GM21423 (cell line): Measurements from ENCODE around the gene LDLRAD2.
"Not testable (repeated sequence)": the region's sequence is repeated elsewhere in the genome, so short reads cannot be mapped to it uniquely, and the experiment has no call there.

Experiments used
- ATAC-seq: cut with Tn5 transposase; IDR thresholded peaks from one replicate; pipeline ENCODE4 v1.9.1; 2021; ENCODE audit warnings: mild to moderate bottlenecking, moderate library complexity; ENCODE audit not compliant: unreplicated experiment

Gene LDLRAD2, protein sequence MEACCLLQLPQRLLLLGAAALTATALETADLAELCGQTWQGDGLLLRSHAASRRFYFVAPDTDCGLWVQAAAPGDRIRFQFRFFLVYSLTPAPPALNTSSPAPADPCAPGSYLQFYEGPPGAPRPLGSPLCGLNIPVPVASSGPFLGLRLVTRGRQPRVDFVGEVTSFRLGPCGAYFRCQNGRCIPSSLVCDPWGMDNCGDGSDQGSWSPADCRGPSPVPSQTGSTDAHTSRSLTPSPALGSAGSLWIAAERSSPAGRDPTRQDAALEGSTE

DNA sequence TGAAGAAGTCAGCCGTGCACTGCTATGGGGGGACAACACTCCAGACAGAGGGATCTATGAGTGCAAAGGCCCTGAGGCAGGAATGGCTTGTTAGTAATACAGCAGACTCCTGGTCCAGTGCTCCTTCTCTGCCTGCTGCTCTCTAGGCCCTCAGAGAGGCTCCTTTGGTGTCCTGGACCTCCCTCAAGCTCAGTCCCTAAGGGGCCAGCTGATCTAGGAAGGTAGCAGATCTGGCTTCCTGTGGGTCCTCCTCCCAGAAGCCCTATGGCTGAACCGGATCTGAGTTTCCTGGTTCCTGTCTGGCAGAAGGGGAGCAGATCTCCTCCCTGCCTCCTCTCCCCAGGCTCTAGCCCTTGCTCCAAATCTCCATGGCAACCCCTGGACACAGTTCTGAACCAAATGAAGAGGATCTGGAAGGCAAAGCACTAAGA, at the start of gene LDLRAD2:
TSS of gene LDLRAD2 (plus strand) at position 391 of the 431 bp plus-strand sequence. CDS start 187 bp downstream, outside the sequence.
- ATAC-seq = no peak

DNA sequence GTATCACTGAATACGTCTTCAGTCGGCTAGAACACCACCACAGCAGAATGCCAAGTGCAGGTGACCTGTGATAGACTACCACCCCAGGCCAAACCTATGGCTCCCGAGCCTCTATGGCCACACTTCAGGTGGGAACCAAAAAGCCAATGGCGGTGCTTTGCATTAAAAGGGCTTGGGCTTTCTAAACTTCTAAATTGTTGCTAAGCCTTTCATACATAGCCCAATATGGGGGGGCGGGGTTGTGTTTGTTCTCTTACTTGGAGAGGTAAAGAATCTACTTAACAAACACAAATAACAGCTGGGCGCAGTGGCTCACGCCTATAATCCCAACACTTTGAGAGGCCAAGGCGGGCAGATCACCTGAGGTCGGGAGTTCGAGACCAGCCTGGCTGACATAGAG, 48.8 kb upstream of the LDLRAD2 start:
- no peak for ATAC-seq

DNA sequence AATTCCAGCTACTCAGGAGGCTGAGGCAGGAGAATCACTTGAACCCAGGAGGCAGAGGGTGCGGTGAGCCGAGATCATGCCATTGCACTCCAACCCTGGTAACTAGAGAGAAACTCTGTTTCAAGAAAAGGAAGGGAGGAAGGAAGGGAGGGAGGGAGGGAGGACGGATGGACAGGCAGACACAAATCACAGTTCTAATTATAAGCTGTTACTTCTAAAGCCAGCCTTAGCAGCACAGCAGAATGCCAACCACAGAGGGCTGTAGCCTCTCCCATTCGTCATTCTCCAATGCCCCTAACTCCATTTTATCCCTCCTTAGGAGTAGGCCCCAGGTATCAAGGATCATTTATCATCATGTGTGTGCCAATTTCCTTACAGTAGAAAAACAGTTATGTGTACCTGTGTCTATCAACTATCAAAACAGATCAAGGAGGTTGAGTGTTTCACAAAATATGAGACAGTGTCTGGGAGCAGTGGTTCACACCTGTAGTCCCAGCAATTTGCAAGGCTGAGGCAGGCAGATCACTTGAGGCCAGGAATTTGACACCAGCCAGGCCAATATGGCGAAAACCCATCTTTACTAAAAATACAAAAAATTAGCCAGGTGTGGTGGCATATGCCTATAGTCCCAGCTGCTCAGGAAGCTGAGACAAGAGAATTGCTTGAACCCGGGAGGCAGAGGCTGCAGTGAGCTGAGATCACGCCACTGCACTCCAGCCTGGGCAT, 48.2 kb upstream of the LDLRAD2 start:
- ATAC-seq = no peak

DNA sequence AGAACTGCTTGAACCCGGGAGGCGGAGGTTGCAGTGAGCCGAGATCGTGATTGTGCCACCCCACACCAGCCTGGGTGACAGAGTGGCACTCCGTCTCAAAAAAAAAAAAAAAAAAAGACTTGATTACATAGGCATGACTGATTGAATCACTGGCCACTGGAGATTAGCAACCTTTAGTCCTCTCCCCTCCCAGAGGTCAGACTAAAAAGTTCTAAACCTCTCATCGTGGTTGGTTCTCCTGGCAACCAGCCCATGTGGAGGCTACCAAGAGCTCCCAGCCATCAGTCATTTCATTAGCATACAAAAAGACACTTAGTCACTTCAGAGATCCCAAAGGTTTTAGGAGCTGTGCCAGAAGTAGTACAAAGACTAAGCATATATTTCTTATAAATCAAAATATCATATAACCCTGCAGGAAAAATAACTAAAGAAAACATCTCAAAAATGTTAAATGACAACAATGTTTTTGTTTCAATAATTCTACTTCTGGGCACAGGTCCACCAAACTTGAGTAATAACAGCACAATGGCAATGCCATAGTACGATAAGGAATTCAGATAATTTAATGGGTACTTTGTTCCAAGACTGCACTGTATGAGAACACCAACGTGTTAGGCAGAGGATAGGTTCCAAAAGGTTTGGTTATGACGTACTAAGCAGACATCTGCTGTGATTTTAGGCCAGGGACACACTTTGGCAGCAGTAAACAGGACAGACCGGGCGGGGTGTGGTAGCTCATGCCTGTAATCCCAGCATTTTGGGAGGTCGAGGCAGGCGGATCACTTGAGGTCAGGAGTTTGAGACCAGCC, 47.2 kb upstream of the LDLRAD2 start:
- ATAC-seq = no peak

DNA sequence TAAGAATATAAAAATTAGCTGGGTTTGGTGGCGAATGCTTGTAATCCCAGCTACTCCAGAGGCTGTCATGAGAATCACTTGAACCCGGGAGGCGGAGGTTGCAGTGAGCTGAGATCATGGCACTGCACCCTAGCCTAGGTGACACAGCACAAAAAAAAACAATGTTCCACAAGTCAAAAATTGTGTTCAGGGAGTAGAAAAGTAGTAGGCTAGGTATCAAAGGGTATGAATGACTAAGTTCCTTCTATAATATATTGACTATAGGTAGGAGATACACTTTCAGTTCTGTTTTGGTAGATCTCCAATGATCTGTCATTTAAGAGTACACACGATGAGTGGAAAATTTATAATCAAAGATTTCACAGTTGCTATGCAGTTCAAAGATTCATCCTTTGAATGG, 45.9 kb upstream of the LDLRAD2 start:
- ATAC-seq = no peak

DNA sequence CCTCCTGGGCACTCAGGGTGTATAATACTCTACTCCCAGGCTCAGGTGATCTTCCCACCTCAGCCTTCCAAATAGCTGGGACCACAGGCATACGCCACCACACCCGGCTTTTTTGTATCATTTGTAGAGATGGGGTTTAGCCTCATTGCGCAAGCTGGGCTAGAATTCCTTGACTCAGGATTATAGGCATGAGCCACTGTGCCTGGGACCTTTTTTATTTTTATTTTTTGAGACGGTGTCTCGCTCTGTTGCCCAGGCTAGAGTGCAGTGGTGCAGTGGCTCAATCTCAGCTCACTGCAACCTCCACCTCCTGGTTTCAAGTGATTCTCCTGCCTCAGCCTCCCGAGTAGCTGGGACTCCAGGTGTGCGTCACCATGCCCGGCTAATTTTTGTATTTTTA, 45.0 kb upstream of the LDLRAD2 start:
- ATAC-seq = not testable (repeated sequence)

DNA sequence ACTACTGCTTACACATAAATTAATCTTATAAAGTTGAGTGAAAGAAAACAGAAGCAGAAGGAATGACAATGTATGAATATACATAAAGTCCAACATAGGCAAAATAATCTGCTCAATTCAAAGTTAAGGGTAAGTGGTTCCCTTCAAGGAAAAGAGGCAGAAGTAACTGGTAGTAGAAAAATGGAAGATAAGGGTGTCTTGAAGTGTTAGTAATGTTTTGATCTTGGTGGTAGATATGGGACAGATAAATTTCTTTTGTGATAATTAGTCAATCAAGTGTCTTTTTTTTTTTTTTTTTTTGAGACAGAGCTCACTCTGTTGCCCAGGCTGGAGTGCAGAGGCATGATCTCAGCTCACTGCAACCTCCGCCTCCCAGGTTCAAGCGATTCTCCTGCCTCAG, 41.9 kb upstream of the LDLRAD2 start:
- ATAC-seq = no peak

DNA sequence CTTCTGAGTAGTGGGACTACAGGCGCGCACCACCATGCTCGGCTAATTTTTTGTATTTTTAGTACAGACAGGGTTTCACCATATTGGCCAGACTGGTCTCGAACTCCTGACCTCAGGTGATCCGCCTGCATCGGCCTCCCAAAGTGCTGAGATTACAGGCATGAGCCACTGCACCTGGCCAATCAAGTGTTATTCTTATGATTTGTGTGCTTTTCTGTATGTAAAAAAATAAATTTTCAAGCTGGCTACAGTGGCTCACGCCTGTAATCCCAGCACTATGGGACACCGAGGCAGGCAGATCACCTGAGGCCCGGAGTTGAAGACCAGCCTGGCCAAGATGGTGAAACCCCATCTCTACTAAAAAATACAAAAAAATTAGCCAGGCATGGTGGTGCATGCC, 41.5 kb upstream of the LDLRAD2 start:
- not testable (repeated sequence) for ATAC-seq

DNA sequence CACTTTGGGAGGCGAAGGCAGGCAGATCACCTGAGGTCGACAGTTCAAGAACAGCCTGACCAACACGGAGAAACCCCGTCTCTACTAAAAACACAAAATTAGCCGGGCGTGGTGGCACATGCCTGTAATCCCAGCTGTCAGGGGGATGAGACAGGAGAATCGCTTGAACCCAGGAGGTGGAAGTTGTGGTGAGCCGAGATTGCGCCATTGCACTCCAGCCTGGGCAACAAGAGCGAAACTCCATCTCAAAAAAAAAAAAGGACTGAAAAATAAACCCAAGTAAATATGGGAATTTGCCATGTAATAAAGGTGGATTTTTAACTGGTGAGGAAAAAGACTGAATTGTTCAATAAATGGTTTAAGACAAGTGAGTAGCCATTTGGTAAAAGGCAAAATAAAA, 40.4 kb upstream of the LDLRAD2 start:
- ATAC-seq = not testable (repeated sequence)

DNA sequence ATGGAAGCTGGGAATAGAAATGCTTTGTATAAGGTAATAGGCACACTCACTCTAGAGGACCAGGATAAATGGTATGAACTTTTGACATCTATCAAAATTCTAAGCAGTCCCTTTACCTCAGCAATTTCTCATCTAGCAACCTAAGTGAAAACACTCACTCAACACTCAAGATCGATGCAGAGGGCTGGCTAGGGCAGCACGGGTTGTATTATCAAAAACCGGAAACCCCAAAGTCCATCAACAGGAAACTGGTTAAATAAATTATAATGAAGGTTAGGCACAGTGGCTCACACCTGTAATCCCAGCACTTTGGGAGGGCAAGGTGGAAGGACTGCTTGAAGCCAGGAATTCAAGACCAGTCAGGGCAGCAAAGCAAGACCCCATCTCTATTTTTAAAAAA, 38.5 kb upstream of the LDLRAD2 start:
- peak; percentile 57 for ATAC-seq

DNA sequence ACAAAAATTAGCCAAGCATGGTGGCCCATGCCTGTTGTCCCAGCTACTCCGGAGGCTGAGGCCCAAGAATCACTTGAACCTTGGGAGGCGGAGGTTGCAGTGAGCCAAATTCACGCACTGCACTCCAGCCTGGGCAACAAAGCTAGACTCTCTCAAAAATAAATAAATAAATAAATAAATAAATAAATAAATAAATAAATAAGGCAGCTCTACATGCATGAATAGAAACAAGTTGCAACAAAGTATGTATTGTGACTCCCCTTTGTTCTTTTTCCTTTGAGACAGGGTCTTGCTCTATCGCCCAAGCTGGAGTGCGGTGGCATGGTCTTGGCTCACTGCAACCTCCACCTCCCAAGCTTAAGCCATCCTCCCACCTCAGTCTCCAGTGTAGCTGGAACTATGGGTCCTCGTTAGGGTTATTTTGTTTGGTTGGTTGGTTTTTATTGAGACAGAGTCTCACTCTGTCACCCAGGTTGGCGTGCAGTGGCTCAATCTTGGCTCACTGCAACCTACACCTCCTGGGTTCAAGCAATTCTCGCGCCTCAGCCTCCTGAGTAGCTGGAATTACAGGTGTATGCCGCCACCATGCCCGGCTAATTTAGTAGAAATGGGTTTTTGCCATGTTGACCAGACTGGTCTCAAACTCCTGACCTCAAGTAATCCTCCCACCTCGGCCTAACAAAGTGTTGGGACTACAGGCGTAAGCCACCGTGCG, 37.1 kb upstream of the LDLRAD2 start:
- ATAC-seq = no peak

DNA sequence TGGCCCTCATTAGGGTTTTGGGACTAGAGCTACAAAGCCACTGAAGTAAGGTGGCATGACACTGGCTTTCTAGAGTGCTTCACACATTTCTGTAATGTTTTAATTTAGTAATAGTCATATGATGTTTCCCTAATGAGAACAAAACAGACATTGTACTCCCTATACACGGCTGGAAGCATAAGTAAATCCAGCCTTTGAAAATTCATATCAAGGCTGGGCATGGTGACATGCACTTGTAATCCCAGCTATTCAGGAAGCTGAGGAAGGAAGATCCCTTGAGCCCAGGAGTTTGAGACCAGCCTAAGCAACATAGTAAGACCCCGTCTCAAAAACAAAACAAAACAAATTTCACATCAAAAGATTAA, 36.5 kb upstream of the LDLRAD2 start:
- no peak for ATAC-seq

DNA sequence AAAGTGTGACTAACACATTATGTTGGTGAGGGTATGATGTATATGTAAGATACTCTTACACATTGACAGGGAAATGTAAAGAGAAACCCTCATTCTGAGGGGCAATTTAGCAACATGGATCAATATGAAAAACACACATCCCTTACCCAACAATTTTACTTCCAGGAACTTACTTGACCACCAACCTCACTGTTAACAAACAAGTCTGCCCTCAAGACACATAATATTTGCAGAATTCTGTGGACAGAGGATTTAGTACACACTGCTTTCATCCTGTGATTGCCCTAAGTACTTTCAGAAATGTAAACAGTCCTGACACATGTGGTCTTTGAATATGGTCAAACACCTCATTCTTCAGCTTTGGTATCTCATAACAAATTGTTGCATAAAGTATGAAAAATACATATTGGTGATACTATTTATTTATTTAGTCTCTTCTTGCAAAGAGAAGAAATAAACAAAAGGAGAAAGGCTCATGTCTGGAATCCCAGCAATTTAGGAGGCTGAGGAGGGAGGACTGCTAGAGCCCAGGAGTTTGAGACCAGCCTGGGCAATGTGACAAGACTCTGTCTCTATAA, 36.0 kb upstream of the LDLRAD2 start:
- ATAC-seq = no peak

DNA sequence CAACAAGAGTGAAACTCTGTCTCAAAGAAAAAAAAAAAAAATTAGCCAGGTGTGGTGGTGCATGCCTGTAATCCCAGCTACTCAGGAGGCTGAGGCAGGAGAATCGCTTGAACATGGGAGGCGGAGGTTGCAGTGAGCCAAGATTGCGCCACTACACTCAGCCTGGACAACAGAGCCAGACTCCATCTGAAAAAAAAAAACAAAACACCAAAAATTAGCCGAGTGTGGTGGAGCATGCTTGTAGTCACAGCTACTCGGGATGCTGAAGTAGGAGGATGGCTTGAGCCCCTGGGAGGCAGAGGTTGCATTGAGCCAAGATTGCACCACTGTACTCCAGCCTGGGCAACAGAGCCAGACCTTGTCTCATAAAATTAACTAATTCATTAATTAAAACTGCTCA, 35.1 kb upstream of the LDLRAD2 start:
- not testable (repeated sequence) for ATAC-seq

DNA sequence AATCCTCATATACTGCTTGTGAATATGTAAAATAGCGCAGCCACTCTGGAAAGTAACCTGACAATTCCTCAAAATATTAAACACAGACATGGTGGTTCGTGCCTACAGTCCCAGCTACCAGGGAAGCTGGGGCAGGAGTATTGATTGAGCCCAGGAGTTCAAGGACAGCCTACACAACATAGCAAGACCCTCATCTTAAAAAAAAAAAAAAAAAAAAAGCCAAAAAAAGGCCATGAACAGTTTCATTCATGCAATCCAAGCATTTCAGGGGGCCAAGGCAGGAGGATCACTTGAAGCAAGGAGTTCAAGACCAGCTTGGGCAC, 33.7 kb upstream of the LDLRAD2 start:
- ATAC-seq = no peak

DNA sequence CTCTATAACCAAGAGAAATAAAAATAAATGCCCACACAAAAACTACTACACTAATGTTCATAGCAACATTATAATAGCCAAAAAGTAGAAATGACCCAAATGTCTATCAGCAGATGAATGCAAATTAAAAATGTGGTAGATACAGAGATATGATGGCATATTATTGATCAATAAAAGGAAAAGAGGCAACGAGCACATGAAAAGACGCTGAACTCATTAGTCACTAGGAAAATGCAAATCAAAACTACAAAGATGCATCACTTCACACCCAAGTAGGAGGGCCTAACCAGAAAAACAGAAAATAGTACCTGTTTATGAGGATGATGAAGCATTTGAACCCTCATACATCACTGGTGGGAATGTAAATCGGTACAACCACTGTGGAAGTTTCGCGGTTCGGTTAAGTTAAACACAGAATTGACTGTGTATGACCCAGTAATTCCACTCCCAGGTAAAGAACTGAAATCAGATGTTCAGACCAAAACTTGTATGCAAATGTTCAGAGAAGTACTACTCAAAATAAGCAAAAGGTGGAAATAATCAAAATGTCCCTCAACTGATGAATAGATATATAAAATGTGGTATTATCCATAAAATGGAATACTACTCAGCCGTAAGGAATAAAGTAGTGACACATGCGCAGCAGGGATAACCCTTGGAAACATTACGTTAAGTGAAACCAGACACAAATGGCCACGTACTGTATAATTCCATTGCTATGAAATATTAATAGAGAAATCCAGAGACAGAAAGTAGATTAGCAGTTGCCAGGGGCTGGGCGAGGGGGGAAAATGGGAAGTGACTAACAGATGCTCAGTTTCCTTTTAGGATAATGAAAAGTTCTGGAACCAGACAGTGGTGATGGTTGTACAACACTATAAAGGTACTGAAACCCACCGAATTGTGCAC, 32.2 kb upstream of the LDLRAD2 start:
- ATAC-seq = peak; percentile 29

DNA sequence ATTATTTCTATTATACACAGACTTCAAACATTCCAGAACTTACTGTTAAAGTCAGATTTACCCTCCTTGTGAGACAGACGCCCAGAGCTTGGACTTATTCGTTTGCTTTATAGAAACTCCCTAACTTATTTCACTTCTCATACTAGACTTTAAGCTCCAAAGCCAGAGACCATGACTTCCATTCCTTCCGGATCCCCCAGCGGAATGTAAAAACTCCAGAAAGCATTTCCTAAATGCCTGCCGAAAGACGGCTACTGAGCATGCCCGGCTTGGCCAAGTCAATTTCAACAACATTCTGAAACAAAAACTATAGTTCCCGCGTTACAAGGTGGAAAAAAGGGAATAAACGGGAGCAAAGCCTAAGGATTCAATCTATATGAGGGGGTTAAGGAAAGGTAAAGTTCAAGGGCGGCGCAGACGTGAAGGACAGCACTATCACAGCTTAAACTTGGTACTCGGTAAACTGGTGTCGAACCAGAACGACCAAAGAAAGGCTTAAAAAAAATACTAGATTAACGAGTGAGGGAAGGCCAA, 30.2 kb upstream of the LDLRAD2 start:
- ATAC-seq = no peak

DNA sequence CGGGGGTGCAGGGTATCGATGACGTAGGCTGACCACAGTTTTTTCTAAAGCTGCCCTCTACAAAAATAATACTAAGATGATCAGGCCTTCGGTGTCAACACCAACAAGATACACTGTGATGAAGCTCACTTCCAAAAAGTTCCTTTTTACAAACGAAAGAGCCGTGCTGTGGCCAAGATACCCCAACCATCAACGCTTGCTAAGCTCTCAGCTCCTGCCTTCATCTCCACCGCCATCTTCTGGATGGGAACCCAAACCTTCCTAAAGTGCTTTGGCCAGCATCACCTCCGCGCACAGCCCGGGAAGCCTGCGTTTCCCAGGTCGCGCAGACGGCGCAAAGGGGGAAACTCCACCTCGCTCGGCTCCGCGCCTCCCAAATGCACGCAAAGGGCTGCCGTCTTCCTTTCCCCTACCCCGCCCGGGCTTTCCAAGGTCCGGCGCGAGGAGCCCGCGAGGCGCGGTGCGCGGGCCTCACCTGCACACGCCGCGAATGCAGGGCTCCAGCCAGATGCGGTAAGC, 29.7 kb upstream of the LDLRAD2 start:
- peak; percentile 23 for ATAC-seq
